K562 (cell line): ENCODE measurements around the gene HEMK1. TPM values are rescaled to one million over a fixed set of nuclear protein-coding genes. Genes with fewer than 3 reads are reported as not detected.

Experiments used
- ATAC-seq: fragments of 200-7000 bp; cut with Tn5 transposase; 3 replicates; pipeline ENCODE4 v1.9.1; 2020; ENCODE audit warnings: moderate library complexity
- BruUV-seq: library from RNA; stranded (reverse); fragments of 400-500 nt; replicated peaks from 2 replicates; lab custom pipeline; 2021; lab: Mats Ljungman, UMichigan
- CTCF ChIA-PET: fragments of 300-600 bp; formaldehyde crosslinking; extraction: SDS; loops from one replicate; lab custom pipeline; 2021; ENCODE audit warnings: low intra/inter-chr PET ratio; lab: Yijun Ruan, JAX
- POLR2A ChIA-PET: fragments of 300-600, 350-650 bp; sonication (Branson Sonifier 250); formaldehyde crosslinking; extraction: SDS; loops from one replicate; lab custom pipeline; 2021; ENCODE audit warnings: antibody characterized with exemption, inconsistent platforms; lab: Yijun Ruan, JAX
- DNase-seq, 4 experiments: peaks; one replicate each; pipeline versions ENCODE4 v3.0.0 to v3.0.0-alpha.2; 2011 to 2018; ENCODE audit warnings: low spot score in 3 of 4, mixed read lengths in 3 of 4; ENCODE audit errors: extremely low read depth in 1 of 4
- FAIRE-seq: peaks from 2 replicates; lab custom pipeline; 2011; peaks lifted over from hg19 to GRCh38; lab: Jason Lieb, UNC
- H2AFZ ChIP-seq: 2 replicates; pipeline ENCODE4 v1.6.0; 2011; ENCODE audit warnings: low read depth, low read length, control low read depth, inconsistent platforms
- H3K27ac ChIP-seq: fragments of 200-600 bp; 3 replicates; pipeline ENCODE4 v1.8.0; 2011; ENCODE audit warnings: low read depth, mild to moderate bottlenecking, control low read depth, inconsistent platforms, low read length, moderate library complexity, mixed read lengths; ENCODE audit errors: extremely low read depth
- H3K27me3 ChIP-seq, 2 experiments: fragments of 300-600 bp in 1 of 2; 2 replicates in 1 of 2; 3 replicates in 1 of 2; pipeline versions ENCODE4 v1.6.0 to v1.8.0; 2011; ENCODE audit warnings: inconsistent platforms in 2 of 2, low read length in 2 of 2, mild to moderate bottlenecking in 1 of 2, mixed read lengths in 1 of 2, moderate library complexity in 1 of 2; ENCODE audit not compliant: control insufficient read depth in 2 of 2, insufficient read depth in 2 of 2
- H3K36me3 ChIP-seq: fragments of 300-600 bp; 3 replicates; pipeline ENCODE4 v1.8.0; 2011; ENCODE audit warnings: mild to moderate bottlenecking, low read length, inconsistent platforms; ENCODE audit not compliant: control insufficient read depth, insufficient read depth
- H3K4me1 ChIP-seq, 2 experiments: fragments of 200-600 bp in 1 of 2; replicated peaks in 1 of 2; 2 replicates in 1 of 2; 3 replicates in 1 of 2; pipeline versions ENCODE4 v1.5.1 to v1.8.0; 2011; ENCODE audit warnings: inconsistent platforms in 2 of 2, low read length in 2 of 2, mild to moderate bottlenecking in 1 of 2, mixed read lengths in 1 of 2, moderate library complexity in 1 of 2; ENCODE audit not compliant: control insufficient read depth in 2 of 2, insufficient read depth in 2 of 2
- H3K4me2 ChIP-seq: 2 replicates; pipeline ENCODE4 v1.6.1; 2011; ENCODE audit warnings: low read length, control low read depth, inconsistent platforms, mixed read lengths; ENCODE audit not compliant: insufficient read depth
- H3K4me3 ChIP-seq: fragments of 200-600 bp; sonication (generic), shearing (Covaris generic); 2 replicates; pipeline ENCODE4 v1.5.1; 2016; ENCODE audit warnings: control low read depth, inconsistent platforms
- H3K79me2 ChIP-seq: fragments of 200-600 bp; 3 replicates; pipeline ENCODE4 v1.8.0; 2011; ENCODE audit warnings: low read length, inconsistent platforms; ENCODE audit not compliant: control insufficient read depth, insufficient read depth
- H3K9ac ChIP-seq, 2 experiments: 2 replicates each; pipeline versions ENCODE4 v1.6.0 to v1.6.1; 2011; ENCODE audit warnings: low read depth in 2 of 2, low read length in 2 of 2, control low read depth in 1 of 2, inconsistent platforms in 1 of 2, mild to moderate bottlenecking in 1 of 2, mixed read lengths in 1 of 2; ENCODE audit not compliant: insufficient read depth in 1 of 2
- H3K9me1 ChIP-seq: one replicate; pipeline ENCODE4 v1.6.0; 2011; ENCODE audit warnings: inconsistent platforms, mild to moderate bottlenecking, low read length, moderate library complexity; ENCODE audit not compliant: control insufficient read depth, insufficient read depth
- H3K9me3 ChIP-seq: replicated peaks from 2 replicates; pipeline ENCODE4 v1.5.1; 2011; ENCODE audit warnings: low read depth, low read length, inconsistent platforms; ENCODE audit not compliant: control insufficient read depth, insufficient read depth
- H4K20me1 ChIP-seq: replicated peaks from 2 replicates; pipeline ENCODE4 v1.6.1; 2011; ENCODE audit warnings: low read length, inconsistent platforms, mixed read lengths; ENCODE audit not compliant: control insufficient read depth, insufficient read depth
- ARNT ChIP-seq, 2 experiments: fragments of 450-650 bp; IDR thresholded peaks; 2 replicates each; pipeline ENCODE4 v1.6.1; 2016; ENCODE audit warnings: mild to moderate bottlenecking in 1 of 2
- CAMTA2 ChIP-seq: fragments of 250-450 bp; sonication (Bioruptor Pico); conservative IDR thresholded peaks from 2 replicates; pipeline ENCODE4 v1.5.1; 2022
- DDX20 ChIP-seq: fragments of 450-650 bp; IDR thresholded peaks from 2 replicates; pipeline ENCODE4 v1.6.1; 2016; ENCODE audit warnings: missing genetic modification characterization, low read depth, mild to moderate bottlenecking, missing compliant biosample characterization, moderate library complexity
- EHMT2 ChIP-seq: fragments of 450-650 bp; IDR thresholded peaks from 2 replicates; pipeline ENCODE4 v1.6.1; 2018; ENCODE audit warnings: antibody characterized with exemption
- ETV1 ChIP-seq: fragments of 450-650 bp; conservative IDR thresholded peaks from 2 replicates; pipeline ENCODE4 v1.6.1; 2016; ENCODE audit warnings: missing genetic modification characterization, control low read depth, low read depth, missing compliant biosample characterization
- GTF2E2 ChIP-seq: fragments of 200-800 bp; sonication (Bioruptor generic); IDR thresholded peaks from 2 replicates; pipeline ENCODE4 v1.6.1; 2016; ENCODE audit warnings: missing genetic modification characterization, missing compliant biosample characterization
- NR2C2 ChIP-seq, 2 experiments: fragments of 200-800 bp in 1 of 2; sonication (Bioruptor generic) in 1 of 2; sonication (generic) in 1 of 2; formaldehyde crosslinking in 1 of 2; IDR thresholded peaks; 2 replicates each; pipeline versions ENCODE4 v1.6.1 to v1.8.0; 2016 to 2022; ENCODE audit warnings: mild to moderate bottlenecking in 1 of 2, missing compliant biosample characterization in 1 of 2, missing genetic modification characterization in 1 of 2, missing genetic modification reagents in 1 of 2
- PREB ChIP-seq: sonication (generic); formaldehyde crosslinking; IDR thresholded peaks from 2 replicates; pipeline ENCODE4 v1.8.1; 2023; ENCODE audit warnings: mild to moderate bottlenecking, missing genetic modification reagents
- RBM22 ChIP-seq: fragments of 200-400 bp; formaldehyde crosslinking; IDR thresholded peaks from 2 replicates; pipeline ENCODE4 v1.6.1; 2018; ENCODE audit warnings: low read length, low read depth; ENCODE audit not compliant: poor library complexity, severe bottlenecking
- STAT5B ChIP-seq: fragments of 250-450 bp; sonication (Bioruptor Pico); IDR thresholded peaks from 2 replicates; pipeline ENCODE4 v1.8.0; 2021; ENCODE audit warnings: mild to moderate bottlenecking, inconsistent platforms
- USF2 ChIP-seq: sonication (generic); formaldehyde crosslinking; IDR thresholded peaks from 2 replicates; pipeline ENCODE4 v1.5.0; 2020; ENCODE audit warnings: missing genetic modification reagents
- ZBTB7A ChIP-seq: IDR thresholded peaks from 2 replicates; pipeline ENCODE4 v1.6.1; 2011; ENCODE audit warnings: low read depth, mild to moderate bottlenecking, low read length, moderate library complexity, borderline replicate concordance; ENCODE audit not compliant: control insufficient read depth
- ZFX ChIP-seq: sonication (generic); formaldehyde crosslinking; IDR thresholded peaks from 2 replicates; pipeline ENCODE4 v1.8.0; 2022; ENCODE audit warnings: mild to moderate bottlenecking, missing genetic modification reagents, moderate library complexity
- ZNF212 ChIP-seq: fragments of 450-650 bp; formaldehyde crosslinking; IDR thresholded peaks from 2 replicates; pipeline ENCODE4 v1.4.0; 2020; ENCODE audit warnings: mild to moderate bottlenecking
- ZNF655 ChIP-seq: fragments of 250-450 bp; sonication (Bioruptor Pico); IDR thresholded peaks from 2 replicates; pipeline ENCODE4 v1.5.0; 2021
- ZNF75A ChIP-seq: fragments of 450-650 bp; formaldehyde crosslinking; IDR thresholded peaks from 2 replicates; pipeline ENCODE4 v1.4.0; 2020; ENCODE audit warnings: mild to moderate bottlenecking
- WGBS: fragments of 100-300 bp; shearing (Covaris generic); methylation state at CpG from one replicate; pipeline ENCODE4 v1.1.6; 2016; ENCODE audit warnings: low coverage, mixed read lengths; ENCODE audit not compliant: insufficient coverage; ENCODE audit errors: missing lambda C conversion rate; 5-methylcytosine and 5-hydroxymethylcytosine counted together
- in situ Hi-C: fragments of 300-500 bp; cut with MboI; formaldehyde crosslinking; loops from 4 replicates; pipeline ENCODE4 v1.15.0; 2018; ENCODE audit warnings: inconsistent platforms, mixed read lengths
- intact Hi-C: fragments of 100-400 bp; cut with micrococcal nuclease; formaldehyde crosslinking; loops from 2 replicates; pipeline ENCODE4 v1.14.2; 2022
- polyA plus RNA-seq, 8 experiments: library from polyadenylated mRNA; depleted of rRNA in 4 of 8; stranded (reverse) in 5 of 8; unstranded in 3 of 8; fragments of >200 nt; fragmentation: Nextera tagmentation in 2 of 8; fragmentation: Illumina TruSeq in 1 of 8; extraction: Ambion mirVana in 2 of 8; extraction: Trizol in 1 of 8; gene quantifications; 2 replicates each; pipeline versions ENCODE4 v1.2.1 to v1.2.3, GENCODE V29; 2011 to 2014; ENCODE audit warnings: inconsistent platforms in 1 of 8, missing spikeins in 1 of 8
- total RNA-seq, 7 experiments: library from RNA; depleted of rRNA in 6 of 7; stranded (reverse); fragments of >200 nt in 6 of 7; fragmentation: Illumina TruSeq in 2 of 7; extraction: Trizol in 2 of 7; gene quantifications; 2 replicates each; pipeline versions ENCODE4 v1.2.1 to v1.2.3, GENCODE V29; 2011 to 2021; ENCODE audit warnings: low replicate concordance in 1 of 7

The HEMK1 gene
- total and polyA plus RNA-seq, 9 of the 15 experiments (the other 6 are each of a cell fraction or from before 2014, with no cell fraction given), result 2.0 to 16.8 (median 11.4) TPM

- Histone ChIP-seq H3K79me2 (peaks cover 50% of the 10 kb centered on the region), H3K9ac (peak overlapping the region; percentile 74 to 89), H3K9me1 (peaks cover 3% of the 10 kb centered on the region), H3K4me1 (peaks cover 68 to 81% of the 10 kb centered on the region in 2 experiments), H3K27ac (peak overlapping the region; percentile 96), H3K27me3 (no peaks in the 10 kb centered on the region), H3K36me3 (peaks cover 43% of the 10 kb centered on the region), H3K9me3 (no peaks in the 10 kb centered on the region), H2AFZ (no peak overlapping the region), H3K4me2 (no peak overlapping the region; the same call in 1 of the 2 replicates), H4K20me1 (peaks cover 9% of the 10 kb centered on the region), H3K4me3 (no peak overlapping the region)
- 0 out of 2 replicates have a peak, but pooled peaks have one; percentile 15 for TF ChIP-seq ZFX (CRISPR knock-in tag)
- 0 out of 2 replicates have a peak, but pooled peaks have one; percentile 14 for TF ChIP-seq ZBTB7A
- TF ChIP-seq USF2 (CRISPR knock-in tag), result no peak
- TF ChIP-seq GTF2E2 (tag), result no peak
- no peak for TF ChIP-seq ETV1
- no peak for TF ChIP-seq EHMT2
- no peak for TF ChIP-seq PREB (CRISPR knock-in tag)
- no peak for TF ChIP-seq ZNF212 (CRISPR knock-in tag)
- no peak for TF ChIP-seq STAT5B (CRISPR knock-in tag)
- no peak for TF ChIP-seq ARNT (IDR thresholded peaks at IDR 0.05)
- no peak for TF ChIP-seq ZNF655 (CRISPR knock-in tag)
- no peak for TF ChIP-seq ZNF75A (CRISPR knock-in tag)
- TF ChIP-seq CAMTA2 (CRISPR knock-in tag), result no peak
- no peak for TF ChIP-seq DDX20 (tag)
- TF ChIP-seq NR2C2 (CRISPR knock-in tag; IDR thresholded peaks at IDR 0.05), result no peak
- no peak for TF ChIP-seq NR2C2 (tag; IDR thresholded peaks at IDR 0.05)
- TF ChIP-seq RBM22, result no peak
- CTCF ChIA-PET, result no interaction called here
- BruUV-seq, result no TSS peak
- DNase-seq (peak in 1 of 4 experiments; percentile 24), ATAC-seq (no peak), FAIRE-seq (no peak)
- WGBS, result 43% methylated on average over 8 of the region's 9 CpGs
- in situ Hi-C loops (no loop called here), intact Hi-C loops (no loop called here)
- POLR2A ChIA-PET, result interaction anchor here (0.6 to 3.9 kb wide), 18 partner anchors 7 to 806 kb away, joined by 3 to 44 read pairs (median 4); partner anchors contain the start of genes CISH and HEMK1
These were observed 33.4 kb downstream of the HEMK1 start for GRCh38 chr3:50602595-50603191.
